Fibroblast of the conjunctiva (primary cell): ENCODE measurements around the gene DUOX1.

Experiments used
- DNase-seq: peaks from one replicate; pipeline ENCODE4 v3.0.0-alpha.2; 2010; ENCODE audit warnings: low read depth

Gene DUOX1

DNA sequence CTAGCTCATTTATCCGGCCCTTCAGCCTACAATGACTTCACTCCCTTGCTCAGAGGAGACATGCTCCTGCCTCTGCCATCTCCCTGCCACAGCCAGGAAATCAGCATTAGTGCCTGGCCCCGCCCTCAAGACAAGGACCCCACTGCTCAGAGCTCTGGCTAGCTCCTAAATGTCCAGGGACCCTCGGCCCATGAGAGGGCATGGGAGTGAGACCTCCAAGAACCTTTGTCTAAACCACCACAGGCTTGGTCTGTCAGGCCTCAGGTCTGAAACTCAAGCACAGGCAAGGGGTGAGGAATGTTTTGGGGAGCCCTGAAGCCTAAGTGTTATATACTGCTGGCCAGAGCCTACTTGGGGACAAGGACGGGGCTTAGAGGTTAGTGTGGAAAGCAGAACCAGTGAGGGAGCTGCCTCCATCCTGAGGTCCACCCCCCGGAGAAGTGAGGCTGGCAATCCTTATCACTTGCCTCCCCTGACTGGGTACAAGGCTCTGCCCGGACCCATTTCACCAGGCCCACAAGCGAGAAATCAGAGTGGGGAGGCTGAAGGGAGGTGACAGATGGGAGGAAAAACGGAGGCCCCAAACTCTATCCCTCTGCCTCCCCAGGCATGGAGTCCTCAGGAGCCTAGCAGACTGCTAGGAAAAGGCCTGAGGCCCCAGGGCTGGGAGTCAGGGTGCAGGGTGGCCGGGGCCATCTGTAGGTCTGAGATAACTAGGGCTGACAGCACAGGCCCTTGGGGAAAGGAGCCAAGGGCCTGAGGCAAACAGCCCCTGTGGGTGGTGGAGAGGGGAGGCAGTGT is 39.2 kb downstream of the DUOX1 start:
- no peak for DNase-seq

DNA sequence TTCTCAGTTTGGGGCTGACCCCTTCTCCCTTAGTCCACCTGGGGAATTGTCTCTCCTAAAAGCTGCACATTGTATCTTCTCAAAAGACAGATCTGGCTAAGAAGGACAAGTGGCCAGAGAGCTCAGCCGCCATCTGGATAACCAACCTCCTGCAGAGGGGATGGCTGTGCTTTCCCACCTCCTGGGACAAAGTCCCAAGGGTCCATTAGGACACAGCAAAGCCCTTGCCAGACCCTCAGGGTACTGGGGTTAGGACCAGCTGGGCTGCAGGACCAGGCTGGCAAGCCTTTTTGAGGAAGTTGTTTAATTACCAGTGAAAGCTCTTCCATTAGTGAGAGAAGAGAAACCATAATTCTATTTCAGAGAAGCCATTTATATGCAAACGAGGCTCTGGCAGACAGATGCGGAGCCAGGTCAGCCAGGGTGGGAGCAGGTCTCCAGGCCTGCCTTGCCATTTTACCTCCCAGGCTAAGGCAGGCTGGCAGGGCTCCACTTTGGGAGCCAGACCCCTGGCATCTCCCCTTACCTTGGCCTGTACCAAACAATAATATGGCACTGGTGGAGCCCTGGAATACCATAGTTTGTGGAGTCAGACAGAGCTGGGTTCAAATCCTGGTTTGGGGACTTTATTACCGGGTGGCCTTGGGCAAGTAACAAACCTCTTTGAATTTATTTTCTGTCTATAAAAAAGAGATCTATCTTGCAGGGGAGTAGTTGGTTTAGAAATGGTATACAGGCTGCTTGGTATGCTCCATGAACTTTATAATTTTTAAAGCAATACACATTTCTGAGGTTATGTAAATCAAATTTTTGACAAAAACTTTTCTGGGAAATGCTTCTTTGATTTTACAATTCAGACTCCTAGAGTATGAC is 40.0 kb downstream of the DUOX1 start:
- DNase-seq = no peak

DNA sequence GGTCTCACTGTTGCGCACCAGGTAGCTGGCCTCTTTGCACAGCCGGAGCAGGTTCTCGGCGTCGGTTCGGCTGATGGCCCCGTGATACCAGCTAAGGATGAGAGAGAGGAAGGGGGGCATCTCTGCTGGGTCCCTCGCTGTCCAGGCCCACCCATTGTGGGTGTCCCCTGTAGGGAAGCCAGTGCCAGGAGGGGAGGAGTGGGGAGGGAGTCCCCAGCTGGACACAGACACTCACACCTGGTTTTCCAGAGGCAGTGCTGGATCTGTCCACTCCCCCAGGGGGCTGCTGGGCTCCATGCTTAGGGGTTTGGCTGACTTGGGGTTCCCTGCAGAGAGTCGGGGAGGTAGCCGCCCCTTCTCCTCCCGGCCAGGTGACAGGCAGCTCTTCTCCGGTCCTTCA is 42.1 kb downstream of the DUOX1 start:
- no peak for DNase-seq

DNA sequence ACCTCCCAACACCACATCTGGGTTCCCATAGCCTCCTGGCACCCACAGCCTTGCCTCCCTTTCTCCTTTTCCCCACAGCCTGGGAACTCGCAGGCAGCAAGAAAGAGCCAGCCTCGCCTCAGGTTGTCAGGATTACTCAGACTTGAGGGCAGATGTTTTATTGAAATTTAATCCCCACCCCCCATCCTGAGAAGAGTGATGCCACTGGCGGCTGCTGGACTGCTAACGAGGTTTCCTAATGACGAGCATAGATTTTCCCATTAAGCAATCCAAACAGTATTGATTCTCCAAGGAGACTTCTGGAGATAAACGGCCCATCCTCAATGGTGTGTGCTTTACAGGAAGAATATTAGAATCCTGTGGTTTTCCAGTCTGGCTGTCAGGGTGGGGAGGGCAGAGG is 44.3 kb downstream of the DUOX1 start:
- DNase-seq = no peak

DNA sequence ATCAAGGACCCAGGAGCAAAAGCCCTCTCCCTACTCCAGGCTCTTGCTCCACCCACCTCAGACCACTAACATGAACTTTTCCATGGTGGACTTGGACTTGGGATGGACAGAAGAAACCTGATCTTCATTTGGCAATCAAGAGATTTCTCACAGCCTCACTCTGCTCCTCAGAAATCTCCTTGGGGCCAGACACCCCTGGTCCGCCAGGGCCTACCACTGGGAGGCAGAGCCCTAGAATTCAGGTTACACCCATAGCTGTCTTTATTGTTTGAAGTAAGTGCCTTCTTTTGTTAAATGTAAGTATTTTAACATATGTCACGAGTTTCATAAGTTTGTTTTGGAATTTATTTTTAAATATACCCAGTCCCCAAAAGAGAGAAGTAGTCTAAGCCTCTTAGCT is 44.8 kb downstream of the DUOX1 start:
- no peak for DNase-seq

DNA sequence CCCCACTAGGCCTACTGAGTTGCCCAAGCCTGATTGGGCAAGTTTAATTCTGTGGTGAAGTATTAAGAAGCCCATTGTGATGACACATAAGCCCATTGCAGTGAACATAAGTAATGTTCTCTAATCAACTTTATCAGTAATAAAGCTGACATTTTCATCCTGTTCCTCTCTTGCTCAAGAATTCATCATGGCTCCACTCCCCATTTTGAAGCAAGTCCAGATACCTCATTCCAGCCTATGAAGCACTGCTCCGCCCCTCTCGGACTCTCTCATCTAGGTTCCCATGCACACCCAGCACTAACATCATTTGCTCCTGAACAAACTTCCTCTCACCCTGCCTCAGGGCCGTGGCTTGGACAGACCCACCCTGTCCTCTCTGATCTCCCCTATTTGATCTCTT is 47.5 kb downstream of the DUOX1 start:
- no peak for DNase-seq

DNA sequence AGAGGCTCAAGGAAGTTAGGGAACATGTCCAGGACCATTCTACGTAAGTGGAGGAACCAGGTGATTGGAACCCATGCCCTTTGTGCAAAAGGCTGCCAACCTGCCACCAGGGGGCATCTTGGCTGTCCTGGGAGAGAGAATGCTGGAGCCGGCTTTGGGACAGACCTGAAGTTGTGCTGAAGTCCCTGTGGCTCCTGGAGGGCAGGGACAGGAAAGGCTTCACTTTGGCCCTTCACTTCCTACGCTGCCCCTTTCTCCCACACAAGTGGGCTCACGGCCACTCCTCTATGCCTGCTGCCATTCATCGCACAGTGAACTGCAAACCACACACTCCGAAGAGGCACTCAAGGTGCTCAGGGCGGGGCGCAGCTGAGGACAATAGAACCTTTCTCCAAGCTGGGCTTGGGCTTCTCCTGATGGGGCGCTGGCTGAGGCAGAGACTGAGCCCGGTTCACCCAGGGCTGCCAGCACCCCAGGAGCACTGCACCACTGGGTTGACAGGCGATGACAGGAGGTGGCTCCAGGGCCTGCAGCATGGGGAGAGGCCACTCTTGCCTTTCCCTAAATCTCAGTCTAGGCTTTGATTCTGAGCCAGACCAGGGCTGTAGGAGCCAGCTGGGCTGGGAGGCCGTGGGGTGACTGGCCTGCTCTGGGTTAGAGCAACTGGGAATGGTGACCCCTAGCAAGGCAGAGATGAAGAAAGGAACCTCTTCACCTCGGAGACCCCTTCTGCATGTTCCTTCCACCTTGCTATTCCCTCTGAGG is 49.6 kb downstream of the DUOX1 start:
- DNase-seq = no peak

DNA sequence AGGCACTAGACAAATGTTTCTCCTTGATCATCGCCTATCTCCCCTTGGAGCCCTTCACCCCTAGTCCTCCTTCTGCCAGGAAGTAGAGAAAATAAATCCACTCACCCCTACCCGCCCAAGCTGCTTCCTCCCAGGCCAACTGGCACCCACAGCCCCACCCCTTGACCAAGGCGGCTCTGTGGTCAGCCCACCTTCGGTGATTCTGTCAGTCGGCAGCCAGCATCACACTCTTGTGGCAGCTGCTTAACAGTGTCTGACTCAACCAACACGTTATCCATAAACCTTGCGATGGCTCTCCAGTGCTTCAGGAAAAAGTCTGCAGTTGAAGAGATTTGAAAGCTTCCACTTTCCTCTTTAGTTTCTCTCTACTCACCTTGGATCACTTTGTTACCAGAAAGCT is 50.4 kb downstream of the DUOX1 start:
- no peak for DNase-seq

DNA sequence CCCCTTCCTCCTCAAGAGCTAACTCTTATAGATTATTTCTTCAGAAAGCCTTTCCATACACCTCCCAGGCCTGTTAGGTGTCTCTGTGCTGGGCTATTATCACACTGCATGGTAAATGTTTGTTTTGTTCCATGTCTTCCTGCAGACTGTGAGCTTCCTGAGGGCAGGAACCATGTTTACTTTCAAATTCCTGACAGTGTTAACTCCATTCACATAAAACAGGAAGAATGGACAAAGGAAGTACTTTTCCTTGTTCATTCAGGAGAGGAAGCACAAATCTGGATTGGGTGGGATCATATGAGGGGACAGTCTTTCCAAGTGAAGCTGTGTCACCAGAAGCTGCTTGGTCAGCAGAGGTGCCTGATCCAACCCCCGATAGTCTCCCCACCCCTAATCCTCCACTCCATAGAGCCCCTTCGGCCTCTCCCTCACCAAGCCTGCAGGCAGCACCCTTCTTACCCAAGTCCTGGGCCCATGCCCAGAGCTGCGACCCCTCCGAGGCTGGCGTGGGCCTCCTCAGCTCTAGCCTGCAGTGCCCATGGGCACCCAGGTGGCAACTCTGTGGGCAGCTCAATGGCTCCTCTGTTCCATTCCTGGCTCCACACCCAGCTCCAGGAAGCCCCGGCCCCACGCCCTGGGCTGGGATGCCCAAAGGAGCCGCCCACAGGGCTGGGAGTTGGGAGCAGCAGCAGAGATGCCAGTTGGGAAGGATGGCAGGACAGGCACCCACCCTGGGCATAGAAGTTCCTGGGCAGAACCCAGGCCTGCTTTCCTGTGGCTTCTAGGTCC is 51.0 kb downstream of the DUOX1 start:
- no peak for DNase-seq

DNA sequence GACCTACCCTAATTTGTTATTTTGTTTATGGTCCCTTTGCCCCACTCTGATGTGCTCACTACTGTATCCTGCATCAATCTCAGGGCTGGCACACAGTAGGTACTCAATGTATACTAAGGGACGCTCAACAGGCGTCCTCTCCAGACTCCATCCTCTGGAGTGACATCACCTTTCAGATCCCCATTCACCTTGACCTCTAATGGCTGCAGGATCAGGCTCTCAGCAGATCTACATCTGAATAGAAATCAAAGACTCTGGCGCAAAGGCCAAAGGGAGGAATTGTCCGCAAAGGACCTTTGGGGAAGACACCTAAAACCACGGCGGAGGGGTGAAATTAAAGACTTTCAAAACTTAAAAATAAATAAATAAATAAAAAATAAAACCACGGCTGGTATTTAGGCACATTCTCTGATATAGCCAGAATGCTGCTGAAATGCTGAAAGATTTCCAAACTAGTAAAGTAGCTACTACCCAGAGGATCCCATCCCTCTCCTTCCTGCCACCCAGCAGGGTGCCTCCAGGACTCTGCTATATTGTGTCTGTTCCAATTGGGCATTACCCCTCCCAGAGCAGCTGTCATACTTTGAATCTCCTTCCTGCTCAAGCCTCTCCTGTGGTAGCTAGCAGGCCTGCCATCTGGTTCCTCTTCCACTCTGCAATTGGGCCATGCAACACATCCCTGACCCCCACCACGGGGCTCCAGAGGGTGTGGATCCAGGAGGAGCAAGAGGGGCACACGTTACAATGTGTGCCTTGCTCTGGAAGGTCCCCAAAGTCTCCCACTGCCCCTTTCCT is 51.9 kb downstream of the DUOX1 start:
- no peak for DNase-seq

DNA sequence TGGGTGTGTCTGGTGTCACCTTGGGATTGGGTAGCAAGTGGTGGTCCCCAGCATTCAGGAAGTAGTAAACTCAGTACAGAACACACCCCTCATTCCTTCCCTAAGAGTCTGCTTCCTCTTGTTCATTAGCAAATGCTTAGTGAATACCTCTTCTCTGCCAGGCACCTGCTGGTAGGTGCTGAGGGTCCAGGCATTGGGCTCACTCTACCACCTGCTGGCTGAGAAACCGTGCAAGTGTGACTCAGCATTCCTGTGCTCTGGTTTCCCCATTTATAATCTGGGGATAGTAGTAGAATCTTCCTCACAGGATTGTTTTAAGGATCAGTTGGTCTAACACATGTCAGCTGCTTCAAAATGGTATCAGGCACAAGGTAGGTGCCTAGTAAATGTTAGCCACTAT is 53.2 kb downstream of the DUOX1 start:
- no peak for DNase-seq

DNA sequence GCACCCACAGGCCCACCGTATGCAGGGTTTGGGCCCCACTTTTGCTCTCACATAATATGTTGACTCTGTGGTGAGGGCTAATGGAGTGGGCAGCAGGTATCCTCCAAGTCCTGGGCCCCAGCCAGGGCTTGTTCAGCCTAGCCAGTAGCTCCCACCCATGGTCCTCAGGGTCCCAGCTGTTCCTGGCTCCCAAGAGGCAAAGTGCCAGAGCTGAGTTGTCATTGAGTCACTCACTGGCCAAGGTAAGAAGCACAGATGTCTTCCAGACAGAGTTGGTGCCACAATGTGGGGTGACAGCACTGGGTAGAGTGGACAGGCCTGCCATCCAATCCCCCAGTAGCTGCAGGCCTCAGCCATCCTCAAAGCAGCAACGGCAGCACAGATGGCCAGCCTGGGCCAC is 53.7 kb downstream of the DUOX1 start:
- DNase-seq = no peak

DNA sequence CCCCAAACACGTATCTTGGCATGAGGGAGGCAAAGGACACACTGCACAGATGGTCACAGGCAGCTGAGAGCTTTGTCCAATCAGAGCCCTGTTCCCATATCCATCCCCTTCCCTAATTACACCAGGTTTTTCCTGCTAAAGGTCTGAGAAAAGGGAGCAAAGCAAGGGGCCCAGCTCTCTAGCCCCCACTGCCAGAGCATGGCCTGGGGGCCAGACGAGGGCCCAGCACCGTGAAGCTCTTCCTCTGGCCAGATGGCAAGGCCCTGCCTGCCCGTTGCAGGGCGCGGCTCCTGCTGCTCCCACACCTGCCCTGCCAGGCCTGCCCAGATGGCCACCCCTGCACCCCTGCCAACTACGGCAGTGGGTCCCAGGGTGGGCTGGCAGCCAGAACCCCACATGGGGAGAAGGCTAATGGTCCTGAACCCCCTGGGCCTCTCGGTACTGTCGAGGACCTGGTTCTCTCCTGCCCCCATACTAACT is 54.8 kb downstream of the DUOX1 start:
- no peak for DNase-seq

DNA sequence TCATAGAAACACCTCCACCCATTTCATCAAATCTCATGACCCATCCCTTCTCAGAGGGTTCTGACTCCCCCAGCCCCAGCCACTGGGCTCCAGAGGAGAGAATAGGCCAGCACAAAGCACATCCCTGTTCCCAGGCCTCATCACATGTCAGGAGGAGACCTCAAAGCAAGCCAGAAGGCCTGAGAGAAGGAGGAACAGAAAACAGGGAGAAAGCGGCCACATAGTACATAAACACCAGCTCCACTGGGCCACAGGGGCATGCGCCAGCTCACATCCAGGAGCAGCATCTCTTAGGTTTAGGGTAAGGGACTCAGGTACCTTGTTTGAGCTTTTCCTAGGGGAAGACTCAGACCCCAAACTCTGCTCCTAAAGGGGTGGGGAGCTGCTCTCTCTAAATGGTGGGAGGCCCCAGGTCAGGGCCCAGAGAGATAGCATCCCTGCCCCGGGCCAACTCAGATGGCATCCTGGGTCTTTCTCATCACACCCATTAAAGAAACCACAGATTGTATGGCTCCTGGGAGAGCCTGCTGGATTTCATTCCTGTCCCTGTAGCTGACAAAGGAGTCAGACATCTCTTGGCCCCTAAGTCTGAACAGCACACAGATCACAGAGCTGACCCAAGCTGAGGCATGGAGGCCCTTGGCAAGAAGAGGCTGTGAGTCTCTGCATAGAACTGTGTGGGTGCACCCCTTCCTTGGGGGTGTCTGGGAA is 55.4 kb downstream of the DUOX1 start:
- no peak for DNase-seq

DNA sequence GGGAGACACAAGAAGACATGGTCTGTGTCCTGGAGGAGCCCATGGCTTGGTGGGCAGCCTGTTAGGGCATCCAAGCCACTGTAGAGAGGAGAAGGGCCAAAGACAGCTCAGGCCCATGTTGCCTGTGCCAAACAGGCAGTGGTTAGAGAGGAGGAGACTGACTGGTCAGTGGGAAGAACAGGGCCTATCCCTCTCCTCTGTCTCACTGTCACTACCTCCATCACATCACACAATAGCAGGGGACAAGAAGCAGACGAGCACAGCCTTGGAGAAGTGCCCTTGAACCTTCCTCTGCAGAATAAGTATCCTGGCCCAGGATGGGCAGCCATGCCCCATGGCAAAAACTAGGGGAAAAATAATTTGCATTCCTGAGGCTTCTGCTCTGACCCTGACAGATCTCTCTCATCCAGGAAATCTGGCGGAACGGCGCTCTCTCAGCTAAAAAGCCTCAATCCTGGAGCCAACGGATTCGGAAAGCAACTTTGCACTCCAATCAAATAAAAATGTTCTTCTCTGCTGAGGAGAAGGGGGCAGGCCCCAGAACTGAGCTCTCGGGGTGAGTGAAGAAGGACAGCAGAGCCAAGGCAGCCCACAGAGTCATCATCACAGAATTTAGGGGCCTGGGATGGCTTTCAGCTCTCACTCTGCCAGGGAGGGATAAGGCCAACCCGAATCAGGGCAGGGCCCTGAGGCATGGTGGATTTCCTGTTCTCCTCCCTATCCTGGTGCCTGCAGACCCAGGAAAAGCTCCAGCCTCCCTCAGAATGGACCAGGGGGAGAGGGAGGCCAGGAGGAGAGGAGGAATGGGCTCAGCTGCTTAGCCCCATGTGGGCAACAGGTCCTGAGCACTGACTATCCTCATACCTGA is 56.3 kb downstream of the DUOX1 start:
- DNase-seq = no peak

DNA sequence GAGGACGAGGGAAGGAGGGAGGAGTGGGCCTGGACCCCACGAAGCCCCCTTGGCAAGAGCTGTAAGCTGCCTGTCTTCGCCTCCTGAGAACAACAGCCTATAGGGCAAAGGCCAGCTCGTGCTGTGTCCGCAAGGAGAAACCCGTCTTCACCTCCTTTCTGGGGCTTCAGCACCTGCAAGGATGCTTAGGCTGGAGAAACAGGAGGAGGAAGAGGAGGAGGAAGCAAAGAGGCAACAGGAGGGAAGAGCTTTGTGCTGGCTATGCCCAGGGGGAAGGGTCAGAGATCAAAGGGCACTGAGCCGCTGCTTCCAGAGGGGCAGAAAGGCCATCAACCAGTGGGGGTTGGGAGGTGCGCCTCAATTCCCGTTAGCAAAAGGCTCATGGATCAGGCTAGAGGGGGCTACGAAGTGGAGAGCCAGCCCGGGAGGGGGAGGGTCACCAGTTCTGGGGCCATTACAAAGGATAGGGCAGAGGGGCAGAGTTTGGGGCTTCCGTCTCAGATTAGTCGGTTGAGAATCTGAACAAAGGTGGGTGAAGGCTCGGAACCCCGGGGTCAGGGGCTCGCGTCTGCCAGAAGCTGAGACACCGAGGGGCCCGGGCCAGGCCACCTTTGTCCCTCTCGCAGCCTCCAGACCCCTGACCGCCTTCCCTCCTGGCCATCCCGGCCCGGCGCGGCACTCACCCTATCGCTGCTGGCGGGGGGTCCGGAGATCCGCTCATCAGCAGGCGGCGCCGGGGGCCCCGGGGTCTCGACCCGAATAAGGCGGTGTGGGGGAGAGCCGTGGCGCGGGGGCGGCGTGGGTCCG is 57.2 kb downstream of the DUOX1 start:
- no peak for DNase-seq

DNA sequence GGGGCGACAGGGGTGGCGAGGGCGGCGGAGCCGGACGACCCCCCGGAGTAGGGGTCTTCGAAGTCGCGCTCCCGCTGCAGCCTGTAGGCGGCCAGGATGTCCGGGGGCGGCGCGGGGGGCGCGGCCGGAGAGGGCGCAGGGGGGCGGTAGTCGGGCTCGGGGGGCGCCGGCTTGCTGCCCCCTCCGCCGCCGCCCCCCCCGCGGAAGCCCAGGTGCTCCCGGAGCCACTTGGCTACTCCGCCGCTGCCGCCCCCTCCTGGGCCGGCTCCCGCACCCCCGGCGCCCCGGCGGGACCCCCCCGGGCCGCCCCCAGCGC is 57.7 kb downstream of the DUOX1 start:
- no peak for DNase-seq
